ENCODE measurements around the gene TRAPPC12. TPM values are rescaled to one million over a fixed set of nuclear protein-coding genes. Genes with fewer than 3 reads are reported as not detected.

TRAPPC12 gene
- total RNA-seq, 1 experiment from 2014 or later = 86.0 TPM

DNA sequence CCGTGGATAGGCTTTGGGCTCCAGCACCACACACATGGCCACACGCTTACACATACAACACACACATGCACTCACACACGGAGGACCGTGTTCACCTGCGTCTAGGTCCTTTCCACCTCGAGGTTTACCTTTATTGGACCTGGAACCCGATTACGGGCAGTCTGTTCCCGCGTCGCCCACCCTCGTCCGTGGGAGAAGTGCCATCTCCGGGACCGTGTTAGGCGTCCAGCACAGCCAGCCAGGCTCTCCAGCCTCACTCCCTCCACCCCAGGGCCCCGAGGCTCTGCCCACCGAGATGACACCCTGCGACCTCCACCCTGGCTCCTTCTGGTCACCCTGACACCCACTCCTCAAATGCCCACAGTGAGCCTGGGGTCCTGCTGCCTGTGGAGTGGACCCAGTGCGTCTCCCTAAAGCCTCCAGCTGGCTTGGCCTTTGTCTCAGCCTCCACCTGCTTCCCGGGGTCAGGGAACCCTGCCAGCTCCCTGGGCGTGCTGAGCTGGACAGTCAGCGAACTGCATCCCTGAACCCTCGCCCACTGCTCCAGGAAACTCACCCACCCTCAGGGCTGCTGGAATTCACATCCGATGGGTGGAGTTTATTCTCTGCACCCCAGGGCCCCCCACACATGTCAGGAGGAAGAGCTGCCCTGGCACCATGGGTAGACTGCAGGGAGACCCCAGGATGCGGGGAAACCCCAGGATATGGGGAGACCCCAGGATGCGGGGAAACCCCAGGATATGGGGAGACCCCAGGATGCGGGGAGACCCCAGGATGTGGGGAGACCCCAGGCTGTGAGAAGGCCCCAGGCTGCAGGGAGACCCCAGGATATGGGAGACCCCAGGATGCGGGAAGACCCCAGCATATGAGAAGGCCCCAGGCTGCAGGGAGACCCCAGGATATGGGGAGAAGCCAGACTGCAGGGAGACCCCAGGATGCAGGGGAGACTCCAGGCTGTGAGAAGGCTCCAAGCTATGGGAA, 106.8 kb downstream of the TRAPPC12 start:
- no peak overlapping the region for H3K56ac ChIP-seq (ENCODE audit: insufficient read length, low read depth, low read length)
- no peak overlapping the region for H2BK5ac ChIP-seq (ENCODE audit: insufficient read length, low read length)
- H2AFZ ChIP-seq (ENCODE audit: low read length) = no peak overlapping the region
- no peaks in the 10 kb centered on the region for H3K79me1 ChIP-seq (ENCODE audit: insufficient read depth, low read depth, low read length, poor library complexity, severe bottlenecking)
- no peaks in the 10 kb centered on the region for H3K4me1 ChIP-seq (ENCODE audit: insufficient read depth, low read length)
- no peaks in the 10 kb centered on the region for H3K27me3 ChIP-seq (ENCODE audit: insufficient read depth, low read length)
- no CpG with 5 or more reads among the region's 29 CpGs for WGBS (ENCODE audit: extremely low coverage, insufficient read length, low lambda C conversion rate)
- H3K4me2 ChIP-seq (ENCODE audit: insufficient read depth, insufficient read length, low read length) = no peak overlapping the region
- H3K9ac ChIP-seq (ENCODE audit: extremely low read depth, insufficient read length, low read length) = no peak overlapping the region
- no peaks in the 10 kb centered on the region for H3K9me3 ChIP-seq (ENCODE audit: control insufficient read depth, low read depth, low read length)
- no peak overlapping the region for H2BK20ac ChIP-seq (ENCODE audit: low read depth, low read length, poor library complexity, severe bottlenecking)
- peaks cover 1% of the 10 kb centered on the region; the same call in 1 of the 2 replicates for H3K27me3 Mint-ChIP-seq (ENCODE audit: low read depth)
- peaks cover 19 to 28% (median 21%) of the 10 kb centered on the region in 3 experiments for H3K36me3 Mint-ChIP-seq (ENCODE audit: insufficient read depth in 1 of 3, low read depth in 3 of 3)
- peaks cover 4 to 13% of the 10 kb centered on the region in 2 experiments for H3K4me1 Mint-ChIP-seq
- H4K20me1 ChIP-seq (ENCODE audit: control insufficient read depth, insufficient read depth, insufficient read length) = no peaks in the 10 kb centered on the region
- H3K9me3 Mint-ChIP-seq = peaks cover 3 to 8% of the 10 kb centered on the region in 2 experiments; a peak in 3 of 5 replicates
- no peak overlapping the region for H2BK15ac ChIP-seq (ENCODE audit: low read depth, low read length)
- no peaks in the 10 kb centered on the region for H3K79me2 ChIP-seq (ENCODE audit: insufficient read depth, low read length)
- H3K14ac ChIP-seq (ENCODE audit: insufficient read depth, low read length) = no peak overlapping the region
- H3K23ac ChIP-seq (ENCODE audit: insufficient read length, low read depth, low read length) = no peak overlapping the region
- no peaks in the 10 kb centered on the region for H3K23me2 ChIP-seq (ENCODE audit: insufficient read length, low read depth, low read length, poor library complexity, severe bottlenecking)
- no peak overlapping the region for H2AK5ac ChIP-seq (ENCODE audit: insufficient read length, low read length)
- no peak overlapping the region for H4K91ac ChIP-seq (ENCODE audit: insufficient read length, low read depth, low read length)
- no peak overlapping the region for H3K27ac ChIP-seq (ENCODE audit: insufficient read length, low read depth, low read length)
- no peak overlapping the region for H3K4ac ChIP-seq (ENCODE audit: low read depth, low read length)
- H2BK12ac ChIP-seq (ENCODE audit: insufficient read length, low read depth, low read length) = no peak overlapping the region
- H3T11ph ChIP-seq (ENCODE audit: low read length) = no peak overlapping the region
- no peak overlapping the region for H4K5ac ChIP-seq (ENCODE audit: insufficient read length, low read depth, low read length)
- H3K4me3 Mint-ChIP-seq = no peak overlapping the region
- H3K18ac ChIP-seq (ENCODE audit: insufficient read length, low read depth, low read length) = no peak overlapping the region
- H4K8ac ChIP-seq (replicated peaks; ENCODE audit: insufficient read length, low read depth, low read length) = no peak overlapping the region
- DNase-seq = peak; percentile 18
- no peak overlapping the region for H3K27ac Mint-ChIP-seq
- no peak overlapping the region for H2BK120ac ChIP-seq (ENCODE audit: low read depth, low read length, poor library complexity, severe bottlenecking)
- TF ChIP-seq, protein P1, sequence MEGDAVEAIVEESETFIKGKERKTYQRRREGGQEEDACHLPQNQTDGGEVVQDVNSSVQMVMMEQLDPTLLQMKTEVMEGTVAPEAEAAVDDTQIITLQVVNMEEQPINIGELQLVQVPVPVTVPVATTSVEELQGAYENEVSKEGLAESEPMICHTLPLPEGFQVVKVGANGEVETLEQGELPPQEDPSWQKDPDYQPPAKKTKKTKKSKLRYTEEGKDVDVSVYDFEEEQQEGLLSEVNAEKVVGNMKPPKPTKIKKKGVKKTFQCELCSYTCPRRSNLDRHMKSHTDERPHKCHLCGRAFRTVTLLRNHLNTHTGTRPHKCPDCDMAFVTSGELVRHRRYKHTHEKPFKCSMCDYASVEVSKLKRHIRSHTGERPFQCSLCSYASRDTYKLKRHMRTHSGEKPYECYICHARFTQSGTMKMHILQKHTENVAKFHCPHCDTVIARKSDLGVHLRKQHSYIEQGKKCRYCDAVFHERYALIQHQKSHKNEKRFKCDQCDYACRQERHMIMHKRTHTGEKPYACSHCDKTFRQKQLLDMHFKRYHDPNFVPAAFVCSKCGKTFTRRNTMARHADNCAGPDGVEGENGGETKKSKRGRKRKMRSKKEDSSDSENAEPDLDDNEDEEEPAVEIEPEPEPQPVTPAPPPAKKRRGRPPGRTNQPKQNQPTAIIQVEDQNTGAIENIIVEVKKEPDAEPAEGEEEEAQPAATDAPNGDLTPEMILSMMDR (conservative IDR thresholded peaks at IDR 0.05) = no peak

All from H9 (cell line).